OCI-LY7 (cell line): ENCODE data around the gene RMP24.

Source experiments
- BruUV-seq: library from RNA; stranded (reverse); fragments of 400-500 nt; replicated peaks from 2 replicates; lab custom pipeline; 2021; lab: Mats Ljungman, UMichigan
- CTCF ChIA-PET: fragments of 300-600 bp; sonication (Branson Sonifier 250); formaldehyde crosslinking; loops from one replicate; lab custom pipeline; 2022; ENCODE audit warnings: antibody characterized with exemption; ENCODE audit not compliant: unreplicated experiment; lab: Charles Lee
- POLR2A ChIA-PET: fragments of 300-600 bp; sonication (Branson Sonifier 250); formaldehyde crosslinking; loops from one replicate; lab custom pipeline; 2022; ENCODE audit warnings: antibody characterized with exemption; lab: Charles Lee
- DNase-seq: peaks from one replicate; pipeline ENCODE4 v3.0.0-alpha.2; 2015; ENCODE audit warnings: low spot score
- H2AFZ ChIP-seq: fragments of 200-600 bp; sonication (generic), shearing (Covaris generic); 2 replicates; pipeline ENCODE4 v1.6.1; 2014; ENCODE audit warnings: mild to moderate bottlenecking, antibody characterized with exemption, low read length, moderate library complexity
- H3K27ac ChIP-seq: fragments of 200-600 bp; sonication (generic); 2 replicates; pipeline ENCODE4 v1.5.1; 2014; ENCODE audit warnings: mixed run types, low read depth, mild to moderate bottlenecking, moderate library complexity, low read length, inconsistent platforms; ENCODE audit not compliant: poor library complexity, severe bottlenecking
- H3K36me3 ChIP-seq: fragments of 200-600 bp; sonication (generic); 2 replicates; pipeline ENCODE4 v1.6.1; 2014; ENCODE audit warnings: mild to moderate bottlenecking, antibody characterized with exemption, low read length, moderate library complexity, mixed read lengths; ENCODE audit not compliant: insufficient read depth
- H3K4me1 ChIP-seq: fragments of 200-600 bp; sonication (generic); 2 replicates; pipeline ENCODE4 v1.5.1; 2014; ENCODE audit warnings: mild to moderate bottlenecking, low read length; ENCODE audit not compliant: insufficient read depth, poor library complexity, severe bottlenecking
- H3K4me2 ChIP-seq: fragments of 200-600 bp; sonication (generic); 2 replicates; pipeline ENCODE4 v1.6.1; 2014; ENCODE audit warnings: mild to moderate bottlenecking, low read length
- H3K4me3 ChIP-seq: fragments of 200-600 bp; sonication (generic); 2 replicates; pipeline ENCODE4 v1.5.1; 2014; ENCODE audit warnings: mild to moderate bottlenecking, low read depth, low read length; ENCODE audit not compliant: poor library complexity, severe bottlenecking
- H3K79me2 ChIP-seq: fragments of 200-600 bp; sonication (generic); 2 replicates; pipeline ENCODE4 v1.6.1; 2016; ENCODE audit warnings: low read depth, mild to moderate bottlenecking, low read length, moderate library complexity, mixed read lengths; ENCODE audit not compliant: insufficient read depth
- H3K9me2 ChIP-seq: fragments of 200-600 bp; sonication (generic); 2 replicates; pipeline ENCODE4 v1.6.1; 2016; ENCODE audit warnings: mild to moderate bottlenecking, low read length, mixed read lengths; ENCODE audit not compliant: insufficient read depth
- H3K9me3 ChIP-seq: fragments of 200-600 bp; sonication (generic); 2 replicates; pipeline ENCODE4 v1.6.1; 2014; ENCODE audit warnings: mild to moderate bottlenecking, mixed run types, low read length, mixed read lengths
- H4K20me1 ChIP-seq: fragments of 200-600 bp; sonication (generic); 2 replicates; pipeline ENCODE4 v1.6.1; 2014; ENCODE audit warnings: mild to moderate bottlenecking, antibody characterized with exemption, low read length, moderate library complexity, mixed read lengths; ENCODE audit not compliant: insufficient read depth
- CTCF ChIP-seq: fragments of 200-600 bp; sonication (generic); conservative IDR thresholded peaks from 2 replicates; pipeline ENCODE4 v1.5.1; 2014; ENCODE audit warnings: mild to moderate bottlenecking, antibody characterized with exemption, low read length, moderate library complexity, mixed read lengths
- EZH2phosphoT487 ChIP-seq: fragments of 200-600 bp; sonication (generic); IDR thresholded peaks from 2 replicates; pipeline ENCODE4 v1.6.1; 2018; ENCODE audit warnings: low read depth, borderline replicate concordance, mild to moderate bottlenecking, mixed run types, antibody characterized with exemption, low read length, moderate library complexity, mixed read lengths
- intact Hi-C: fragments of 100-400 bp; cut with micrococcal nuclease; formaldehyde crosslinking; loops from one replicate; pipeline ENCODE4 v1.10.0; 2022; ENCODE audit not compliant: unreplicated experiment

Gene RMP24

GRCh38 chr18:35942133-35942532, 30.3 kb upstream of the RMP24 start:
- Histone ChIP-seq H4K20me1 (no peaks in the 10 kb centered on the region), H3K4me3 (no peak overlapping the region), H2AFZ (no peak overlapping the region), H3K4me2 (no peak overlapping the region), H3K79me2 (no peaks in the 10 kb centered on the region), H3K36me3 (no peaks in the 10 kb centered on the region), H3K27ac (no peak overlapping the region), H3K9me2 (no peaks in the 10 kb centered on the region), H3K9me3 (no peaks in the 10 kb centered on the region), H3K4me1 (no peaks in the 10 kb centered on the region)
- BruUV-seq = no TSS peak
- POLR2A ChIA-PET = interaction anchor here (0.7 kb wide), 1 partner anchor 1004 kb away, joined by 3 read pairs; no protein-coding TSS in a partner anchor
- intact Hi-C loops = no loop called here
- TF ChIP-seq CTCF (no peak), EZH2phosphoT487 (no peak)
- no peak for DNase-seq
- CTCF ChIA-PET = no interaction called here

- Histone ChIP-seq H2AFZ (no peak overlapping the region), H3K27ac (no peak overlapping the region), H3K4me2 (no peak overlapping the region), H3K4me3 (no peak overlapping the region), H3K36me3 (no peaks in the 10 kb centered on the region), H3K4me1 (no peaks in the 10 kb centered on the region), H3K79me2 (no peaks in the 10 kb centered on the region), H3K9me2 (no peaks in the 10 kb centered on the region), H3K9me3 (no peaks in the 10 kb centered on the region), H4K20me1 (no peaks in the 10 kb centered on the region)
- no peak for TF ChIP-seq EZH2phosphoT487
- TF ChIP-seq CTCF = no peak
- intact Hi-C loops = no loop called here
- CTCF ChIA-PET = no interaction called here
- BruUV-seq = no TSS peak
- POLR2A ChIA-PET = no interaction called here
- DNase-seq = no peak
These were observed 29.8 kb upstream of the RMP24 start for GRCh38 chr18:35942661-35943060.

GRCh38 chr18:35948080-35948479, 24.4 kb upstream of the RMP24 start:
- DNase-seq = no peak
- CTCF ChIA-PET = no interaction called here
- intact Hi-C loops = no loop called here

More at GRCh38 chr18:35948080-35948479, 24.4 kb upstream of the RMP24 start:
- Histone ChIP-seq H3K79me2 (no peaks in the 10 kb centered on the region), H3K4me2 (no peak overlapping the region), H3K36me3 (no peaks in the 10 kb centered on the region), H3K9me3 (no peaks in the 10 kb centered on the region), H4K20me1 (no peaks in the 10 kb centered on the region), H2AFZ (no peak overlapping the region), H3K4me1 (no peaks in the 10 kb centered on the region), H3K27ac (no peak overlapping the region), H3K4me3 (no peak overlapping the region), H3K9me2 (no peaks in the 10 kb centered on the region)
- POLR2A ChIA-PET = no interaction called here
- TF ChIP-seq EZH2phosphoT487 (no peak), CTCF (no peak)
- BruUV-seq = no TSS peak
